GM12891 (cell line): ENCODE data around the gene ZNF827.

Experiments
- PAX5 ChIP-seq: IDR thresholded peaks from 2 replicates; pipeline ENCODE4 v1.6.1; 2011; ENCODE audit warnings: low read length, moderate library complexity, mild to moderate bottlenecking; ENCODE audit not compliant: insufficient read depth, severe bottlenecking
- POLR2A ChIP-seq: IDR thresholded peaks from 2 replicates; pipeline ENCODE4 v1.6.1; 2011; ENCODE audit warnings: low read depth, low read length, control low read depth
- POLR2AphosphoS5 ChIP-seq: IDR thresholded peaks from 2 replicates; pipeline ENCODE4 v1.6.1; 2011; ENCODE audit warnings: low read depth, low read length, control low read depth
- SPI1 ChIP-seq: IDR thresholded peaks from 2 replicates; pipeline ENCODE4 v1.6.1; 2011; ENCODE audit warnings: low read depth, low read length, control low read depth
- TAF1 ChIP-seq: IDR thresholded peaks from 2 replicates; pipeline ENCODE4 v1.6.1; 2011; ENCODE audit warnings: low read depth, low read length, control low read depth

DNA sequence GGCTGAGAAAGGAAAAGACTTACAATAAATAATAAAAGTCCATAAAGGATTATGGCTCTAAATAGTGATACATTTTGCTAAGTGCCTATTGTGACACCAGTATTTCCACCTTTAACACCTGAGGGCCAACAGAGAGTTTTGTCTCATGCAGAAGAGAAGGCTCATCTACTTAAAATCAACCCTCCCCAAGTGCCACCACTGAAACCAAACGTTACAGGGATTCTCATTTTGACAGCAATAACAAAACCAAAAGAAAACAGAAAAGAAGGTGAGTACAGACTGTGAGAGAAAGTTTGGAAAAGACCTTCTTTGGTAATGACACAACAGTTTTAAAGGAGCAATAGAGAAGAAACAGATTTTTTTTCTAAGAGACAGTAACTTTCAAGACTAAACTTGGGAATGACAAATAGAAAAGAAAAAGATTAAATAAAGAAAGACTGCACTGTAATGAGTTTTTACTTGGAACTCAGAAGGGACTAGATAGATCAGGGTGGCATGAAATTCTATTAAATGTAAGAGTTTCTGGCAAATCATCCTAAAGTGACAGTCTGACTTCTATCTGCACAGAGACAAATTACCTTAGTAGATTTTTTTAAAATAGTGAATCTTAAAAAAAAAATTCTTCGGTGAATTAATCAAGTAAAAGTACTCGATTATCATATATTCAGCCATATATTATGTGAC lies 109.7 kb downstream of the ZNF827 start:
- TF ChIP-seq POLR2A (no peak), SPI1 (no peak), POLR2AphosphoS5 (no peak), TAF1 (no peak), PAX5 (no peak)
